Neuron (in vitro differentiated cells): ENCODE data around the gene CLSTN1.
"Not testable (repeated sequence)": the region's sequence is repeated elsewhere in the genome, so short reads cannot be mapped to it uniquely, and the experiment has no call there.

Experiments
- H2AFZ ChIP-seq: one replicate; pipeline ENCODE4 v1.6.1; 2013; ENCODE audit warnings: low read depth, mild to moderate bottlenecking, inconsistent platforms, low read length, moderate library complexity
- H3K27me3 ChIP-seq: one replicate; pipeline ENCODE4 v1.6.1; 2013; ENCODE audit warnings: low read length; ENCODE audit not compliant: insufficient read depth
- H3K36me3 ChIP-seq: one replicate; pipeline ENCODE4 v1.6.1; 2013; ENCODE audit warnings: low read length; ENCODE audit not compliant: insufficient read depth
- H3K4me1 ChIP-seq: one replicate; pipeline ENCODE4 v1.6.1; 2013; ENCODE audit warnings: low read length; ENCODE audit not compliant: insufficient read depth
- H3K4me3 ChIP-seq: 2 replicates; pipeline ENCODE4 v1.5.1; 2013; ENCODE audit warnings: mild to moderate bottlenecking, low read length, moderate library complexity
- H3K9me3 ChIP-seq: one replicate; pipeline ENCODE4 v1.6.1; 2013; ENCODE audit warnings: low read length

Gene CLSTN1

DNA sequence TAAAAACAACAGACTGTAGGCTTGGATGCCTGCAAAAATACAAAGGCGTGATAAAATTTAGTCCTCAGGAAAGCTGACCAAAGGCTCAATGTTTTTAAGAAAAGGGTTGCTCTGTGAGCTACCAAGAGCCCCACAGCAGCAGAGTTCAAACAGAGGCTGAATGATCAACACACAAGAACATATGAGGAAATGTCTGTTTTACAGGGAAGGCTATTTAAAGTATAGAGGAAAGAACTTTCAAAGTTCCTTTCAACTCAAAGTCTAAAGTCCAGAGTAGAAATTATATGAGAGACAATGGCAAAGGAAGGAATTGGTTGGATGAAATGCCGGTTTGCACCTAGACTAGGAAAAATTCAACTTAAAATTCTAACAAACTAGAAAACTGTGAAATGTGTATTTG, 8.6 kb downstream of the CLSTN1 start:
- H3K36me3 ChIP-seq = no peaks in the 10 kb centered on the region
- H2AFZ ChIP-seq = no peak overlapping the region
- H3K4me1 ChIP-seq = no peaks in the 10 kb centered on the region
- no peak overlapping the region for H3K4me3 ChIP-seq
- no peaks in the 10 kb centered on the region for H3K27me3 ChIP-seq
- peaks cover 4% of the 10 kb centered on the region for H3K9me3 ChIP-seq

DNA sequence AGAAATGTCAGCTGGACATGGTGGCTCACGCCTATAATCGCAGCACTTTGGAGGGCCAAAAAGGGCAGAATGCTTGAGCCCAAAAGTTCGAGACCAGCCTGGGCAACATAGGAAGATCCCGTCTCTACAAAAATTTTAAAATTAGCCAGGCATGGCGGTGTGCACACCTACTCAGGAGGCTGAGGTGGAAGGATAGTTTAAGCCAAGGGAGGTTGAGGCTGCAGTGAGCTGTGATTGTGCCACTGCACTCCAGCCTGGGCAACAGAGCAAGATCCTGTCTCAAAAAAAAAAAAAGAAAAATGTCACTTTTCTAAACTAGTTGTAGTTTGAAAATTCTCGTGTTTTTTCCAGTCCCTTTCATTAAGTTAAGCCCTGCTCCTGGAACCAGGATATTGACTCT, 9.1 kb downstream of the CLSTN1 start:
- Histone ChIP-seq H3K4me1 (no peaks in the 10 kb centered on the region), H2AFZ (no peak overlapping the region), H3K27me3 (no peaks in the 10 kb centered on the region), H3K9me3 (peaks cover 4% of the 10 kb centered on the region), H3K36me3 (no peaks in the 10 kb centered on the region), H3K4me3 (no peak overlapping the region)

GRCh38 chr1:9811239-9811966, 12.4 kb downstream of the CLSTN1 start:
- Histone ChIP-seq H3K27me3 (no peaks in the 10 kb centered on the region), H2AFZ (no peak overlapping the region)

DNA sequence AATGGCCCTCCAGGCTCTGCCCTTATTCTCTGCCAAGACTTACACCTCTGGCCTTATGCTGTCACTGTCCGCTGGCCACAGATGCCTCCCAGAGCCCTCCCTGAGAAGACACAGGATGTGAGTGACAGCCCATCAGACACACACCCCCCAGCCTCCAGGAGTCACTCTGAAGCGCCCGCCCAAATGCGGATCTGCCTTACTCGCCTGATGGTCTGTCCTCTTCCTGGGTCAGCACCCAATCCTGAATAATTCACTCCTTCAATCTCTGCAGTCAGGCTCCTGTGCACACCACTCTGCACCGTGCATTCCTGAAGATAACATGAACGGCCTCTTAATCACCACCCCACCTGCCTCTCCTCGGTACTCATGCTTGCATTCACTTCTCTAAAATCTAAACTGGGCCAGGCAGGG, 14.7 kb downstream of the CLSTN1 start:
- Histone ChIP-seq H3K4me3 (no peak overlapping the region), H3K36me3 (peaks cover 2% of the 10 kb centered on the region), H3K9me3 (no peaks in the 10 kb centered on the region), H3K27me3 (no peaks in the 10 kb centered on the region), H2AFZ (no peak overlapping the region), H3K4me1 (peaks cover 10% of the 10 kb centered on the region)

More at GRCh38 chr1:9811239-9811966, 12.4 kb downstream of the CLSTN1 start:
- Histone ChIP-seq H3K36me3 (no peaks in the 10 kb centered on the region), H3K9me3 (no peaks in the 10 kb centered on the region), H3K4me3 (no peak overlapping the region), H3K4me1 (peaks cover 7% of the 10 kb centered on the region)

GRCh38 chr1:9808459-9808858, 15.3 kb downstream of the CLSTN1 start:
- Histone ChIP-seq H3K27me3 (no peaks in the 10 kb centered on the region), H3K9me3 (no peaks in the 10 kb centered on the region), H3K4me3 (no peak overlapping the region), H3K4me1 (peaks cover 10% of the 10 kb centered on the region), H2AFZ (no peak overlapping the region), H3K36me3 (peaks cover 2% of the 10 kb centered on the region)

- Histone ChIP-seq H3K27me3 (no peaks in the 10 kb centered on the region), H3K36me3 (peaks cover 2% of the 10 kb centered on the region), H3K4me1 (peaks cover 10% of the 10 kb centered on the region), H3K4me3 (no peak overlapping the region), H3K9me3 (no peaks in the 10 kb centered on the region), H2AFZ (no peak overlapping the region)
Measured at GRCh38 chr1:9807541-9807940, 16.2 kb downstream of the CLSTN1 start.

DNA sequence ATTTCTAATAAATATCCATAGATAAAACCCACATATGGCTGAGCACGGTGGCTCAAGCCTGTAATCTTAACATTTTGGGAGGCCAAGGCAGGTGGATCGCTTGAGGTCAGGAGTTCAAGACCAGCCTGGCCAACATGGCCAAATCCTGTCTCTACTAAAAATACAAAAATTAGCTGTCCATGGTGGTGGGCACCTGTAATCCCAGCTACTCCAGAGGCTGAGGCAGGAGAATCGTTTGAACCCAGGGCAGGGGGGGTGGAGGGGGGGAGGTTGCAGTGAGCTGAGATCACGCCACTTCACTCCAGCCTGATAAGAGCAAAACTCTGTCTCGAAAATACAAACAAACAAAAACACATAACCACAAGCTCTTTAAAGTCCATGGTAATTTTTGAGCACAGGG, 17.8 kb downstream of the CLSTN1 start:
- H3K9me3 ChIP-seq, H3K27me3 ChIP-seq, H3K4me3 ChIP-seq, H2AFZ ChIP-seq, H3K36me3 ChIP-seq: not testable (repeated sequence)
- peaks cover 10% of the 10 kb centered on the region for H3K4me1 ChIP-seq

- Histone ChIP-seq H3K36me3 (peaks cover 2% of the 10 kb centered on the region), H3K27me3 (no peaks in the 10 kb centered on the region), H3K4me1 (peaks cover 10% of the 10 kb centered on the region), H3K4me3 (no peak overlapping the region), H2AFZ (no peak overlapping the region), H3K9me3 (no peaks in the 10 kb centered on the region)
Measured at GRCh38 chr1:9805006-9805508, 18.7 kb downstream of the CLSTN1 start.

DNA sequence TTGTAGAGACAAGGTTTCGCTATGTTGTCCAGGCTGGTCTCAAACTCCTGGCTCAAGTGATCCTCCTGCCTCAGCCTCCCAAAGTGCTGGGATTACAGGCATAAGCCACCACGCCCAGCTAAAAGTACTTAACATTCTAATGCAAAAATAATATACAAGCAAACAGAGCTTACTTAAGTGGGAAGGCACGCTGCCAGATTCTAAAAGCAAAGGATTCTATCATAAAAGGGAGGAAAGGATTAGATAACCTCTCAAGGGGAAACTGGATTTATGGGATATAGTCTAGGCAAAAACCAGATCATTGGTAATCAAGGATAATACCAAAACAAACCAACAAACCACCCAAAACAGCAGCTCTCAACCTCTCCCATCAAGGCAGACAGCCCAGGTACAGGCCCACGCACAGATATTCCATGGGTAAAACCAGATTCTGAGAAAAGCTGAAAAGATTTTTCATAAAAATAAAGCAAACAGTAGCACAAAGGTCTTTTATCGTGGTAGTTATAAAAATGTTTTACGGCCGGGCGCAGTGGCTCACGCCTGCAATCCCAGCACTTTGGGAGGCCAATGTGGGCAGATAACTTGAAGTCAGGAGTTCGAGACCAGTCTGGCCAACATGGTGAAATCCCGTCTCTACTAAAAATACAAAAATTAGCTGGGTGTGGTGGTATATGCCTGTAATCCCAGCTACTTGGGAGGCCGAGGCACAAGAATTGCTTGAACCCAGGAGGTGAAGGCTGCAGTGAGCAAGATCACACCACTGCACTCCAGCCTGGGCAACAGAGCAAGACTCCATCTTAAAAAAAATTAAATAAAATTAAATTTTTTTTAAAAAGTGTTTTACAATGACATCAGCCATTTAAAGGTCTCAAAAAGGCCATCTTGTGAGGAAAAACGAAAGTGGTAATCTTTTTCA, 20.5 kb downstream of the CLSTN1 start:
- H3K9me3 ChIP-seq, H3K4me3 ChIP-seq, H2AFZ ChIP-seq, H3K4me1 ChIP-seq, H3K36me3 ChIP-seq, H3K27me3 ChIP-seq: not testable (repeated sequence)

DNA sequence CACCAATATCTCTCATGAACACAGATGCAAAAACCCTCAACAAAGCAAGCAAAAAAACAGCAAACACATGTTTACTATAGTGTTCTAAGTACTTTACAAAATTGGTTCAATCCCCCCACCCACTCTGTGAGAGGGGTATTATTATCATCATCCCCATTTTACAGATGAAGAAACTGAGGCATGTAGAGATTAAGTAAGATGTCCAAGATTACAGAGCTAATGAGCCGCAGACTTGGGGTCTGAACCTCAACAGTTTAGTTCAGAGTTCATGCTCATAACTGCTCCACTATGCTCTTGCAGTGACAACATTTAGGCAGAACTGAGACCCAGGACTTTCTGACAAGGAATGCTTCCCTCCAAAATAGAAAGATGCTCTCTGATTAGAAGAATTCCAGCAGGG, 21.9 kb downstream of the CLSTN1 start:
- Histone ChIP-seq H3K27me3 (no peaks in the 10 kb centered on the region), H2AFZ (no peak overlapping the region), H3K36me3 (peaks cover 2% of the 10 kb centered on the region), H3K4me3 (no peak overlapping the region), H3K4me1 (peaks cover 4% of the 10 kb centered on the region), H3K9me3 (peaks cover 2% of the 10 kb centered on the region)

DNA sequence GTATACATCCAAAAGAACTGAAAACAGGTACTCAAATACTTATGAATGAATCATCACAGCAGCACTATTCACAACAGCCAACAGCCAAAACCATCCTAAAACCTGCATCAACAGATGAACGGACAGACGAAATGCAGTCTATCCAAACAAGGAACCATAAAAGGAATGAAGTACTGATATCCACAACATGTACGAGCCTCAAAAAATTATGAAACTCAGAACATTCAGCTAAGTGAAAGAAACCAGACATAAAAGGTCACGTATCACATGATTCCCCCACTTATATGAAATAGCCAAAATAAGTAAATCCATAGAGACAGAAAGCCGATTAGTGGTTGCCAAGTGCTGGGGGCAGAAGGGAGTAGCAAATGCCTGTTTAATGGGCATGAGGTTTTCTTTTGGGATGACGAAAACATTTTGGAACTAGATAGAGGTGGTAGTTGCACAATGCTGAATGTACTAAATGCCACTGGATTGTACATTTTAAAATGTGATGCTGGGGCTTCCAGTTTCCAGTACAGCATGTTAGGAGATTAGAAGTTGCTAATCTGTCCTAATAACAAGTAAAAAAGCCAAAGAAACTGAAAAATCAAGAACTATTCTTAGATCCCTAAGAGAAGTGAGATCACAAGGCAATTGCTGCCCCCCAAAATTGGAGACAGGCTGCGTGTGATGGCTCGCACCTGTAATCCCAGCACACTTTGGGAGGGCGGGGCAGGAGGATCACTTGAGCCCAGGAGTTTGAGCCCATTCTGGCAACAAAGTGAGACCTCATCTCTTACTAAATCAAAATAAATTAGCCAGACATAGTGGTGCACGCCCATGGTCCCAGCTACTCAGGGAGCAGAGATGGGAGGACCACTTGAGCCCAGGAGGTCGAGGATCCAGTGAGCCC, 25.3 kb downstream of the CLSTN1 start:
- no peaks in the 10 kb centered on the region for H3K36me3 ChIP-seq
- H2AFZ ChIP-seq = no peak overlapping the region
- H3K4me1 ChIP-seq = peaks cover 7% of the 10 kb centered on the region
- H3K9me3 ChIP-seq = peaks cover 2% of the 10 kb centered on the region
- H3K4me3 ChIP-seq = no peak overlapping the region
- no peaks in the 10 kb centered on the region for H3K27me3 ChIP-seq

GRCh38 chr1:9797049-9797448, 26.7 kb downstream of the CLSTN1 start:
- Histone ChIP-seq H2AFZ (no peak overlapping the region), H3K4me3 (no peak overlapping the region), H3K36me3 (no peaks in the 10 kb centered on the region), H3K27me3 (no peaks in the 10 kb centered on the region), H3K4me1 (peaks cover 19% of the 10 kb centered on the region), H3K9me3 (peaks cover 2% of the 10 kb centered on the region)
